Activated CD4-positive, alpha-beta T cell treated with anti-CD3 and anti-CD28 coated beads, Interleukin-2, amount 50 U/mL, for 1 hour (primary cell): ENCODE results near the gene NLRP3.
"Not testable (repeated sequence)": the region's sequence is repeated elsewhere in the genome, so short reads cannot be mapped to it uniquely, and the experiment has no call there.

Experiments used
- DNase-seq: peaks from one replicate; pipeline ENCODE4 v3.0.0-alpha.2; 2020

The NLRP3 gene

DNA sequence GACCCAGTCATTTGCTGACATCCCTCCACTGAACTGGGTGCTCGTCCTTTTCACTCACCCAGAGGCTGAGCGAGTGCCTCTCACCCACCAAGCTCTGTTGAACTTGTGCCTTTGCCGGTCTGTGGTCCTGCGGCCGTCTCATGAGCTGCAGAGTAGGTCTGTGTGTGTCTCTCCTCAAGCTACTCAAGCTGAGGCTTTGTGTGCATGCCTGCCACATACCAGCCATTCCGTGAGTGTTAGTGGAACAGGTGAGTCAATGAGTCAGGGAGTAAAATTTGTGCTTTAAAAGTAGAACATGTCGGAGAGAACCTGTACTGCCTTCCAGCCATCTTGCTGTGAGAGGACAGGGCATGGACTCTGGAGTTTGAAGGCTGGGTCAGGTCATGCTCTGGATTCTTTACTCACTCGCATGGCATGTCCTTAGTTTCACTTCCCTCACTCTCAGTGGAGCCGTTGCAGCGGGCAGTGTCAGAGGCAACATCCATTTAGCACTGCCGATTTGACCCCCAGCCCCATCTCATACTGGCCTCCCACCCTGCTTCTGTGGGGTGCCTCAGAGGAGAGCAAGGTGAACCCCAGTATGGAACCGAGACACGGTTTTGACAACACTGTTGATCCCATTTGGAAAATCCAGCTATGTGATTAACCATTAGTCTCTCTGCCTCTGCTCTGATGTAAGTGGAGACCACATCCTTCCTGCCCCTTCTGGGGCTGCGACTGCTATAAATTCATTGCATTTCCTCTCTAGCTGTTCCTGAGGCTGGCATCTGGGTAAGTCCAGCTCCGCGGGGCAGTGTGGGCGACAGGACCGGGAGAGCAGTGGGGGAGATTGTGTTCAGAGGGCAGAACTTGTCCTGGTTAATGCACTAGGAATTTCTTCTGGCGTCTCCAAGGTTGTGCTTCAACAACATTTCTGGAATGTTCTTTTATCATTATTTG, at the start of gene NLRP3:
NLRP3 (plus strand) TSS at position 751 of the 939 bp plus-strand sequence. CDS start 2,628 bp downstream, outside the sequence.
- peak; percentile 31 for DNase-seq

DNA sequence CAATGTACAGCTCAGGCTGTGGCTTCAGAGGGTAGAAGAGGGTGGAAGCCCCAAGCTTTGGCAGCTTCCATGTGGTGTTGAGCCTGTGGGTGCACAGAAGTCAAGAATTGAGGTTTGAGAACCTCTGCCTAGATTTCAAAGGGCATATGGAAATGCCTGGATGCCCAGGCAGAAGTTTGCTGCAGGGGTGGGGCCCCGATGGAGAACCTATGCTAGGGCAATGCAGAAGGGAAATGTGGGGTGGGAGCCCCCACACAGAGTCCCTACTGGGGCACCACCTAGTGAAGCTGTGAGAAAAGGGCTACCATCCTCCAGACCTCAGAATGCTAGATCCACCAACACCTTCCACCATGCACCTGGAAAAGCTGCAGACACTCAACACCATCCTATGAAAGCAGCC, 49.6 kb upstream of the NLRP3 start:
- not testable (repeated sequence) for DNase-seq

DNA sequence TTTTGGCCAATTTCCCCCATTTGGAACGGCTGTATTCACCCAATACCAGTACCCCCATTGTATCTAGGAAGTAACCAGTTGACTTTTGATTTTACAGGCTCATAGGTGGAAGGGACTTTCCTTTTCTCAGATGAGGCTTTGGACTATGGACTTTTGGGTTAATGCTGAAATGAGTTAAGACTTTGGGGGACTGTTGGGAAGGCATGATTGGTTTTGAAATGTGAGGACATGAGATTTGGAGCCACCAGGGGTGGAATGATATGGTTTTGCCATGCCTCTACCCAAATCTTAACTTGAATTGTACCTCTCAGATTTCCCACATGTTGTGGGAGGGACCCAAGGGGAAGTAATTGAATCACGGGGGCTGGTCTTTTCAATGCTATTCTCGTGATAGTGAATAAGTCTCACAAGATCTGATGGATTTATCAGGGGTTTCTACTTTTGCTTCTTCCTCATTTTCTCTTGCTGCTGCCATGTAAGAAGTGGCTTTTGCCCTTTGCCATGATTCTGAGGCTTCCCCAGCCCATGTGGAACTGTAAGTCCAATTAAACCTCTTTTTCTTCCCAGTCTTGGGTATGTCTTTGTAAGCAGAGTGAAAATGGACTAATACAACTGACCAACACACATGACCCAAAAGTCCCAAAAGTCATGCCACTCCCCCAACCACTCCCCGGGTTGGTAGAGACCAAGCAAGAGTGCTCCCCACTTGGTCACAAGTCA, 48.9 kb upstream of the NLRP3 start:
- no peak for DNase-seq

DNA sequence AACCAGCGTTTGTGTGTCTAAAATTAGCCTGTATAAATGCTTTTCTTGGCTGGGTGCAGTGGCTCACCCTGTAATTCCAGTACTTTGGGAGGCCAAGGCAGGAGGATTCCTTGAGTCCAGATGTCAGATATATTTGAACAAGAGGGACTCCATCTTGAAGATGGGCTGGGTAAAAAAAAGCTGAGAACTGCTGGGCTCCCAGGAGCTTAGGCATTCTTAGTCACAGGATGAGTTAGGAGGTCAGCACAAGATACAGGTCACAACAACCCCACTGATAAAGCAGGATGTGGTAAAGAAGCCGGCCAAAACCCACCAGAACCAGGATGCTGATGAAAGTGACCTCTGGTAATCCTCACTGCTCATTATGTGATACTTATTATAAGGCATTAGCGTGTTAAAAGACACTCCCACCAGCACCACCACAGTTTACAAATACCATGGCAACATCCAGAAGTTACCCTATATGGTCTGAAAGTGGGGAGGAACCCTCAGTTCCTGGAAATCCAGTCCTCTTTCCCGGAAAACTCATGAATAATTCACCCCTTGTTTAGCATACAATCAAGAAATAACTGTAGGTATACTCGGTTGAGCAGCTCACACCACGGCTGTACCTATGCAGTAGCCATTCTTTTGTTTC, 48.1 kb upstream of the NLRP3 start:
- DNase-seq, result no peak

DNA sequence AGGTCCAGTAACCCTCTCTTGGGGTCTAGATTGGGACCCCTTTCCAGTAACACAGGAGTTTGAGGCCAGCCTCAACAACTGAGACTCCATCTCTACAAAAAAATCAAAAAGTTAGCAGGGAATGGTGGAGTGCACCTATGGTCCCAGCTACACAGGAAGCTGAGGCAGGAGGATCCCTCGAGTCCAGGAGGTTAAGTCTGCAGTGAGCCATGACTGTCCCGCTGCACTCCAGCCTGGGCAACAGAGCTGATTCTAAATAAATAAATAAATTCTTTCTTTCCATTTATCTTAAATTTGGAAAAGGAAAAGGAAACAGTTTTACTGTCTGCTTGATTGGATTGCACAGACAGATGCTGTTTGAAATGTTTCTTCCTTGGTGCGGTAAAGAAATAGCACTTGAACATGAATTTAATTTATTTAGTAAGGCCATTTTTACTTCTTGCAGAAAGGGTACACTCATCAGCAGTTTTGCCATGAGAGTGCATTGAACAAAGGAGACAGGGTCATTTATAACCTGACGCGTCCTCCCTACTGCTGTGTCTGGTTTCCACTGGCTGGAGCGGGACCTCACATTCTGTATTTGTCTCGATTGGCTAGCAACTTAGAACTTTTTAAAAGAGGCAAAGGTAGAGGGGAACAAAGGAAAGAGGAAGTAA, 47.4 kb upstream of the NLRP3 start:
- DNase-seq, result no peak

DNA sequence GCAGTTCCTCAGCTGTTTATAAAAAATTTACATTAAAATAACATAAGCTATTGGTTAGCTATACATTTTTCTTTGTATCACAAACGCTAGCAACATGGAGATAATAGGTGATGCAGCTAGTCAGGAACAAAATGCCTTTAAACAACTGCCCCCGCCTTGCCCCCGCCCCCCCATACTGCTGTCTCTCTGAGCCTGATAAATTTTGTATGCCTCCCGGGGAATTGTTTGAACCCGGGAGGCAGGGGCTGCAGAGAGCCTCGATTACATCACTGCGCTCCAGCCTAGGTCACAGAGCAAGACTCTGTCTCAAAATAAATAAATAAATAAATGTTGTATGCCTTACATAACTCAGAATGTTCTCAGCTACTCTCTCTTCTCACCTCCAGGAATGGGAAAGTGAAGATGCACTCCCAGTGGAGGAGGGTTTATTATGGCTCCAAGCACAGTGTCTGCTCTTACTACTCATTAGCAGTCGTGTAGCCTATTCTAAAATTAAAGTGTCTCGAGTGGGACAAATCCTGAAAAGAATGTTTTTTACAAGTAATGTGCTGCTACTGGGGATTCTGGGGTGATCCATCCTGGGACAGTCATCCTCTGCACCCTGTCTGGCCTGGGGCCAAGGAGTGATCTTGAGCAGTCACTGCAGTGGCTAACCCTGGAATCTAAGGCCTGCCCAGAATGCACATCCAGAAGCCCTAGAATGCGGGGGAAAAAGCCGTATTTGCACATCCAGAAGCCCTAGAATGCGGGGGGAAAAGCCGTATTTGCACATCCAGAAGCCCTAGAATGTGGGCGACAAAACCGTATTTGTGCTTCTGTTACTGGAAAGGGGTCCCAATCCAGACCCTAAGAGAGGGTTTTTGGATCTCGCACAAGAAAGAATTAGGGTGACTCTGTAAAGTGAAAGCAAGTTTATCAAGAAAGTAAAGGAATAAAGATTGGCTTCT, 44.9 kb upstream of the NLRP3 start:
- no peak for DNase-seq

DNA sequence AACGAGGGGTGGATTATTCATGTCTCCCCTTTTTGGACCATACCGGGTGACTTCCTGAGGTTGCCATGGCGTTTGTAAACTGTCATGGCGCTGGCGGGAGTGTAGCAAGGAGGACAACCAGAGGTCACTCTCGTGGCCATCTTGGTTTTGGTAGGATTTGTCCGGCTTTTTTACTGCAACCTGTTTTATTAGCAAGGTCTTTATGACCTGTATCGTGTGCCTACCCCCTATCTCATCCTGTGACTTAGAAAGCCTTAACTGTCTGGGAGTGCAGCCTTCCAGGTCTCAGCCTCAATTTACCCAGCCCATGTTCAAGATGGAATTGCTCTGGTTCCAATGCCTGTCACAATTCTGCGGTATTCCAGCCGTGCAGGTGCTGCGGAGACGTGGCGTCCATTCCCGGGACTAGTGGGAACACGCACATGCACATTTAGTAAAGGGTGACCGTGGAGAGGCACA, 44.1 kb upstream of the NLRP3 start:
- no peak for DNase-seq

DNA sequence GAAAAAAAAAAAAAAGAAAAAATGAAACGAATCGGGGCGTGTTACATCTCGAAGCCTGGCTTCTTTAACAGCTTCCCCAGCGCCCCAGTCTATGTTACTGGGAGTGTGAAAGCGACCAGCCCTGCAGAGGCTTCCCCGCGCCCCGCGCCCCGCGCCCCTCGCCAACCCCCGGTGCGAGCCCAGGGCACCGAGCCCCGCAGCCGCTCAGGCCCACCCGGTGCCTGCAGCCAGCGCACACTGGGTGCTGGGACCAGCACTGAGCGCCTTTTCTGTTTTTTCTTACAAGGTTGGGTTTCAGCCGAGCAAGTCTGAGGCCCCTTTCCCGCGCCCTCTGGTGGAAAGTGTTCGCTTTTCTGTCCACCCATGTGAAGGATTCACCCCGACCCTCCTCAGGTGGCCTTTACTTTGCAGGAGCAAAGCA, 42.2 kb upstream of the NLRP3 start:
- peak; percentile 55 for DNase-seq

DNA sequence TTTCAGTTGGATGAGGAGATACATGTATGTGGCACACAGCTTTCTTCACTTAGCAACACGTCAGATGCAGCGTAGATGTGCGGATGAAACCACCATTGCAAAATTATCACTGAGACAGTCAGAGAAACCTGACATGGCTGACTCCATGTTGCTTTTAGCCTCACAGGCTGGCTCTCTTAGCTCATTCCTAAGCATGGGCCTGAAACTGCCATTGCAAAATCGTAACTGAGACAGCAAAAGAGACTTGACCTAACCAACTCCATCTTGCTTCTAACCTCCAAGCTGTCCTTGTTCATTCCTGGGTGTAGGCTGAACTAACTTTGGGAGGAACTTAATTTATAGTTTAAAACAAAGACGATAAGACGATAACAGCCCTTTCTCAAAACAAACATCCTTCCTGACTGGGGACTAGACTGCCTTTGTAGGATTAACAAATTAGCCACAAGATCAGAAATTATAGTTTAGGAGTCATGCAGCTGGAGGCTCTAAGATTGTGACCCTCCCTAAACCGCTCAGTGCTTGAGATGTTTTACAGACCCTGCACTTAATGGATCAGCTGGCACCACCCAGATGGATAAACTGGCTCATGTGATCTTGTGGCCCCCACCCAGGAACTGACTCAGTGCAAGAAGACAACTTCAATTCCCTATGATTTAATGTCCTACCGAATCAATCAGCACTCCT, 41.2 kb upstream of the NLRP3 start:
- DNase-seq, result not testable (repeated sequence)

DNA sequence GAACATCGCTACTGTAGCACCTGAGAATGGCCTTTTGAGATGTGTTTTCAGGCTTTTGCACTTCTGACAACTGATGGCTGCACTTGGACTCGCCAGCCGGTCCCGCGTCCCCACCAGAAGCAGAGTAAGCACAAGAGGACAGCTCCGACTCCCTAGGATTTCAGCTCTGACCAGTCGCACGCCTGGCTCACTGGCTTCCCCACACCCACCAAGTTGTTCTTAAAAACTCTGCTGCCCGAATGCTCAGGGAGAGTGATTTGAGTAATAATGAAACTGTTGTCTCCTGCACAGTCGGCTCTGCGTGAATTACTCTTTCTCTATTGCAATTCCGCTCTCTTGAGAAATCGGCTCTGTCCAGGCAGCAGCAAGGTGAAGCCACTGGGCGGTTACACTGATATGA, 40.2 kb upstream of the NLRP3 start:
- no peak for DNase-seq

DNA sequence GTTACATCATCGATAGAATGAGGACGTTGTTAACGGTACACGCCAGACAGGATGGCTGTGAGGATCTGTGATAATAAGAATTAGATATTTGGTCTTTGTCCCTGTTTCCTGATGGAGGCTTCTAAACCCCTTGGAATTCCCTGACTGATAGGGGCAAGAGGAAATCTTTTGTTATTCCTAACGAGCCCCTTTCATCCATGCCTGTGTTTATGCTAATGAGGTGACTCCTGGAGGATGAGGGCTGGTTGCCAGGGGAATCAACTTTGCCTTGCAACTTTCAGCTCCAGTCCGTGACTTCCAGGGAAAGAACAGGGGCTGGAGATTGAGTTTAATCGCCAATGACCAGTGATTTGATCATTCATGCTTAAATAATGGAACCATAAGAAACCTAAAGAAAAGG, 39.3 kb upstream of the NLRP3 start:
- DNase-seq, result no peak

DNA sequence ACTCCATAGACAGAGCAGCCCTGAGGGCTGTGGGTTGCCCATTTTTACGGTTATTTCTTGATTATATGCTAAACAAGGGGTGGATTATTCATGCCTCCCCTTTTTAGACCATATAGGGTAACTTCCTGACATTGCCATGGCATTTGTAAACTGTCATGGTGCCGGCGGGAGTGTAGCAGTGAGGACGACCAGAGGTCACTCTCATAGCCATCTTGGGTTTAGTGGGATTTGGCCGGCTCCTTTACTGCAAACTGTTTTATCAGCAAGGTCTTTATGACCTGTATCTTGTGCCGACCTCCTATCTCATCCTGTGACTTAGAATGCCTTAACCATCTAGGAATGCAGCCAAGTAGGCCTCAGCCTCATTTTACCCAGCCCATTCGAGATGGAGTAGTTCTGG, 38.3 kb upstream of the NLRP3 start:
- DNase-seq, result not testable (repeated sequence)

DNA sequence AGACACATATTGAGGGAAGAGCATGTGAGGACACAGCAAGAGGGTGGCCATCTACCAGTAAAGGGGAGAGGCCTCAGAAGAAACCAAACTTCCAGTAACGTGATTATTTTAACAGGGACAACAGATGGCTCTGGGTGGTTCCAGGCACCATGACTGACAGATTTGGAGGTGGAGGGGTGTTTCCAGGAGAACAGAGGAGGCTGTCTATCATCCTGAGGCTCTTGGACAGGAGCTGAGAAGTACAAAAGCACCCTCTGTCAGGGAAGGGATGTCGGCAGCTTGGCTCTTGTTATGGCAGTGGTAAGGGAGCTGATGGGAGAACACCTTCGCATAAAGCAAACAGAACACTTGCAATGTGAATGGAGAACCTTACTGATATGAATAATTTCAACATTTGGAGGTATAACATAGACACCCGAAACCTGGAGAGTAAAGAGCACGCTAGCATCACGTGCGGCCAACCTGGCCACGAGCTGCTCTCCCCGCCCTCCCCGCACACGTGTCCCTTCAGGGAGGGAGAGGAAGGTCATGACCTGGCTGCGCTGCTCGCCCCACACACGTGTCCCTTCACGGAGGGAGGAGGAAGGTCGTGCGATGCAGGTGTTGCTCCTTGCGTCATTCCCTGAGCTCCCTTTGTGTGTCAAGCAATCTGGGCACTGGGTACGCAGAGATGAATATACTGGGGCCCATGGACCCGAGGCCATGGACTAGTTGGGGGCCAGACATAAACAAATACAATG, 37.5 kb upstream of the NLRP3 start:
- no peak for DNase-seq

DNA sequence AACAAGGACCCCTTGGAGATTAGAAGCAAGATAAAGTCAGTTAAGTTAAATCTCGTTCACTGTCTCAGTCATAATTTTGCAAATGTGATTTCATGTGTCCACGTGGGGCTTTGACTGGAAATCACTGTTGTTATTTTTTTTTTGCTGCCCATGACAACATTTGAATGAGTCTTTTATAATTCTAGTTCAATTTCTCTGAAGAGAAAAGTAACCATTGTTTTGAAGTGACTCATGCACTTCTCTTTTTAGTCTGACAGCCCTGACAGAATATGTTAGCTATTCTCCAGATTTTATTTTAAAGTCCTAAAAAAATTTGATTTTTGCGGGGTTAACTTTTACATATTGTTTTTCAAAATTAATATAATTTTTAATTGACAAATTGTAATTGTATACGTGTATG, 30.7 kb upstream of the NLRP3 start:
- no peak for DNase-seq

DNA sequence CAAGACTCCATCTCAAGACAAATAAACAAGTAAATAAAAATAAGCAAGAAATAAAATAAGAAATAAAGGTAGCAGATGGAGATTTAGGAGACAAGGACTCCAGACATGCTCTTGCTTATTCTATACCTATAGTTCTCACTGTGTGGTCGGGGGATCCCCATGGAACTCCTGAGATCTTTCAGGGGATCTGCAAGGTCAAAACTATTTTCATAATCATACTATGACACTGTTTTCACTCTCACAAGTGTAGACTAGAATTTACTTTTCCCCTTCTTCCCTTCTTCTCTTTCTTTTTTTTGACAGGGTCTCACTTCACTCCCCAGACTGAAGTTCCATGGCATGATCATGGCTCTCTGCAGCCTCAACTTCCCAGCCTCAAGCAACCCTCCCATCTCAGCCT, 29.8 kb upstream of the NLRP3 start:
- DNase-seq, result no peak

DNA sequence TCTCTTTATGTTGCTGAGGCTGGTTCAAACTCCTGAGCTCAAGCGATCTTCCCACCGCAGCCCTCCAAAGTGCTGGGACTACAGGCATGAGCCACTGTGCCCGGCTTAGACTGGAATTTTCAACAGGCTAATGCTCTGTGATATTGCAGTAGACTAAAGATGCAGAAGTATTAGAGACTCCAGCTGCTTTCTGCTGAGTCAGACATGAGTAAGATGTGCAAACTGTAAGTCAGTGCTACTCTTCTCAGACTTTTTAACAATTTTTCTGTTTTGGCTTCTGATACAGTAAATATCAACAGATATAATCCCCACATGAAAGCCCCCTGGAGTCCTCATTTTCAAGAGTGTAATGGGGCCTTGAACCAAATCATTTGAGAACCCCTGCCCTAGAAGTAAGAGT, 29.3 kb upstream of the NLRP3 start:
- no peak for DNase-seq

DNA sequence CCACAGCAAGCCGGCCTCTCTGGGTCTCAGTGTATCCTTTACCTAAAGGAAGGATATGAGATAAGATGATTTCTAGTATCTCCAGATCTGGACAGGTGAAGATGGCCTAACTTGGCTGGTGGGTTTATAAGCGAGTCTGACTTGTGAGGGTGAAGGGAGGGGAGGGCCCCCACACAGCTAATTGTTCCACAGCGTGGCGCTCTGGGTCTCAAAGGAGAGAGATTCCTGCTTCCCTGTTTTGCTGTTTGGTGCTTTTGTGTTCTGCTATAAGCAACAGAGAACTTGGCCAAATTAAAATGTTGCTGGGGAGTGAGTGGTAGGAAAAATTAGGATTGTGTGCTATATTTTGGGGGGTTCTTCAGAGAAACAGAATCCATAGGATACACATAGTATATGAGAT, 28.9 kb upstream of the NLRP3 start:
- no peak for DNase-seq

DNA sequence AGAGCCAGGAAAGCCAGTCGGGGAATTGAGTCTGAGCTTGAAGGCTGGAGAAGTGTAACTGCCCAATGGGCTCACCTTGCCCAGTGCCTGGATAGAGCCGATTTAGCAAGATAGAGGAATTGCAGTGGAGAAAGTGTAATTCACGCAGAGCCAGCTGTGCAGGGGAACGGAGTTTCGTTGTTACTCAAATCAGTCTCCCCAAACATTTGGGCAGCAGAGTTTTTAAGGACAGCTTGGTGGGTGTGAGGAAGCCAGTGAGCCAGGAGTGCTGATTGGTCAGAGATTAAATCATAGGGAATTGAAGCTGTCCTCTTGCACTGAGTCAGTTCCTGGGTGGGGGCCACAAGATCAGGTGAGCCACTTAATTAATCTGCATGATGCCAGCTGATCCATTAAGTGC, 28.4 kb upstream of the NLRP3 start:
- DNase-seq, result no peak

DNA sequence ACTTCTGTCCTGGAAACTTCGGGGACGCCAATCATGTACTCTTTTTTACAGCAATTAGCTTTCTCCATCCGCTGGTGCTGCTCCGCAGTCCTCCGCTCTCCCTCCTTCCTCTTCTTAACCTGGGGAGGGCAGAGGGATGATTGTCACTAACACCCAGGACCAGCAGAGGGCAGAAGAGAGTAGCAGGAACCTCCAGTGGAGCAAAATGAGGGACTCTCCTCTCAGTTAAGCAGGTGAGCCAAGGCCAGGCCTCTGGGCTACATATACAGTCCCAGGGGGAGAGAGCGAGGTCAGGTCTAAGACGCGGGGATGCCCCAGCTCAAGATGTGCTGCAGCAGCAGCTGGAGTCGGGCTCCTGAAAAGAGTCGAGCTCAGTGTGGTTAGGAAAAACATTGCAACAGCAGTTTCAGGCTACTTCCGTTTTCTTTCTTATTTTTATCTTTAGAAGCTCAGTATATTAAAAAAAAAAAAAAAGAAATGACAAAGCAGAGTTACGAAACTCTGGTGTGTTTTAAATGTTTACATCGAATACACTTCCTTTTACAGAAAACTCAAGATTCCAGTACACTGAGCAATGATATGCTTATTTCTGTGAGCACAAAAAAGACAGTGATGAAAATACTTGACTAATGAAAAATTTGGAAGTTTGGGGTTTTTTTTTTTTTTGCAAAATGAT, 25.7 kb upstream of the NLRP3 start:
- peak; percentile 78 for DNase-seq

DNA sequence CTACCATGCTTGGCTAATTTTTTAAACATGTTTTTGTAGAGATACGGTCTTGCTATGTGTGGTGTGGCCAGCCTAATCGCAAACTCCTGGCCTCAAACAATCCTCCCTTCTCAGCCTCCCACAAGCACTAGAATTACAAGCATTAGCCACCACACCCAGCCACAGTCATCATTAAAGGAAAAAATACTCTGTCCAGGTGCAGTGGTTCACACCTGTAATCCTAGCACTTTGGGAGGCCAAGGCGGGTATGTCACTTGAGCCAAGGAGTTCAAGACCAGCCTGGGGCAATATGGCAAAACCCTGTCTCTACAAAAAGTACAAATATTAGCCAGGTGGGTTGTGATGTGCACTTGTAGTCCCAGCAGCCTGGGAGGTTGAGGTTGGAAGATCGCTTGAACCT, 25.0 kb upstream of the NLRP3 start:
- DNase-seq, result no peak
